HG02610 (cell line): ENCODE measurements around the gene TMEM87A.
"Not testable (repeated sequence)": the region's sequence is repeated elsewhere in the genome, so short reads cannot be mapped to it uniquely, and the experiment has no call there.

Experiments used
- ATAC-seq: cut with Tn5 transposase; IDR thresholded peaks from one replicate; pipeline ENCODE4 v1.9.1; 2021; ENCODE audit warnings: mild to moderate bottlenecking, moderate library complexity; ENCODE audit not compliant: unreplicated experiment

TMEM87A gene

GRCh38 chr15:42272939-42273899, at the start of gene TMEM87A, which contains the start of gene GANC:
TSS of gene TMEM87A (minus strand) at chr15:42273433. CDS start at chr15:42273398, 35 bp downstream.
TSS of gene GANC (plus strand) at chr15:42273201. CDS start at chr15:42274482, 1,281 bp downstream.
- ATAC-seq: peak; percentile 93

GRCh38 chr15:42319206-42319605, 46.0 kb upstream of the TMEM87A start:
- ATAC-seq: no peak

GRCh38 chr15:42316282-42316805, 43.1 kb upstream of the TMEM87A start:
- not testable (repeated sequence) for ATAC-seq

GRCh38 chr15:42315521-42315920, 42.3 kb upstream of the TMEM87A start:
- ATAC-seq: no peak

- no peak for ATAC-seq
Measured at GRCh38 chr15:42314818-42315217, 41.6 kb upstream of the TMEM87A start.

GRCh38 chr15:42313463-42313862, 40.2 kb upstream of the TMEM87A start:
- no peak for ATAC-seq

- ATAC-seq: no peak
Measured at GRCh38 chr15:42306681-42307080, 33.4 kb upstream of the TMEM87A start.

GRCh38 chr15:42301004-42301403, 27.8 kb upstream of the TMEM87A start:
- ATAC-seq: not testable (repeated sequence)

- no peak for ATAC-seq
Measured at GRCh38 chr15:42289166-42289565, 15.9 kb upstream of the TMEM87A start.

- no peak for ATAC-seq
Measured at GRCh38 chr15:42287931-42288330, 14.7 kb upstream of the TMEM87A start.

- no peak for ATAC-seq
Measured at GRCh38 chr15:42286445-42287029, 13.3 kb upstream of the TMEM87A start.

- no peak for ATAC-seq
Measured at GRCh38 chr15:42285034-42285433, 11.8 kb upstream of the TMEM87A start.

GRCh38 chr15:42284551-42284950, 11.3 kb upstream of the TMEM87A start:
- ATAC-seq: no peak

- ATAC-seq: no peak
Measured at GRCh38 chr15:42283671-42284070, 10.4 kb upstream of the TMEM87A start.

- no peak for ATAC-seq
Measured at GRCh38 chr15:42282926-42283325, 9.7 kb upstream of the TMEM87A start.

- ATAC-seq: no peak
Measured at GRCh38 chr15:42282344-42282743, 9.1 kb upstream of the TMEM87A start.

- peak; percentile 61 for ATAC-seq
Measured at GRCh38 chr15:42279234-42279723, 6.0 kb upstream of the TMEM87A start.

GRCh38 chr15:42276762-42277161, 3.5 kb upstream of the TMEM87A start:
- ATAC-seq: no peak

GRCh38 chr15:42275780-42276391, 2.7 kb upstream of the TMEM87A start:
- no peak for ATAC-seq

GRCh38 chr15:42274702-42274989, 1.4 kb upstream of the TMEM87A start:
- no peak for ATAC-seq
